ENCODE results near the gene PLPP3.

- TF ChIP-seq CTCF (IDR thresholded peaks at IDR 0.05): no peak
- no peak for TF ChIP-seq ZFX (IDR thresholded peaks at IDR 0.05; ENCODE audit: borderline replicate concordance)
These were observed 7.1 kb upstream of the PLPP3 start for GRCh38 chr1:56586502-56586901.

Measured in 22Rv1 (cell line).